Stimulated activated CD8-positive, alpha-beta memory T cell treated with anti-CD3 and anti-CD28 coated beads, Interleukin-4, amount 100 ng/mL, for 48 hours (primary cell): Measurements from ENCODE around the gene COL4A5.
"Not testable (repeated sequence)": the region's sequence is repeated elsewhere in the genome, so short reads cannot be mapped to it uniquely, and the experiment has no call there.

Source experiments
- DNase-seq: peaks from one replicate; pipeline ENCODE4 v3.0.0-alpha.2; 2020

The COL4A5 gene

DNA sequence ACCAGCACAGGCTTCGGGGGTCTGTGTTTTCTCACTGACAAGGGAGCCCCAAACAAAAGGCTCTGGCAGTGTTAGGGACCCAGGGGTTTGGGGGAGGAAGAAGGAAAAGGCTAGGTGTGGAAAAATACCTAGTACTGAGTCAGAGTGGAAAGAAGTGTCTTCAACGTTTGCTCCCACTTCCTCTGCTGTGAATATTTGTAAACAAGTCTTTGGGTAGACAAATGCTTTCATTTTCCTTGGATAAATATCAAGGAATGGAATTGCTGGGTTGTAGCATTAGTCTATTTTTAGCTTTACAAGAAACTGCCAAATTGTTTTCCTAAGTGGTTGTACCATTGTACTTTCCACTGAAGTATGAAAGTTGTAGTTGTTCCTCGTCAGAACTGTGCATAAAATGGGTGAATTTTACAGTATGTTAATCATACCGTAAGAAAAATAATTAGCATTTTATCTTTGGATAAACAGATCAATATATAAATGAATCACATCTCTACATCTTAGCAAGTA lies 17.4 kb downstream of the COL4A5 start:
- DNase-seq: no peak

DNA sequence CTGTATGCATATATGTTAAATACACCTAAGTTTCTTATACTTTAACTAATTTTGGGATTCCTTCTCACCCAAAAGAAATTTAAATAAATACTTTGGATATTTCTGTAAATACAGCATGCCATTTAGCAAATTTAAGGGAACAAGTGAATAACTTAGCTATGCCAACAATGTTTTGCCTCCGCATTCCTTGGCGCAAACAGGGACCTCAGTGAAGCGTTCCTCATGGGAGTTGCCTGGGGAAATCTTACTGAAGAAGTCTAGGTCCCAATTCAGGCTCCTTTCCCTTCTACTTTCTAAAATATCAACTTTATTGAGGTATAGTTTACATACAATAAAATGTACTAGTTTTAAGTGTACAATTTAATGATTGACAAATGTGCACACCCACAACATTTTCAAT lies 25.0 kb downstream of the COL4A5 start:
- no peak for DNase-seq

DNA sequence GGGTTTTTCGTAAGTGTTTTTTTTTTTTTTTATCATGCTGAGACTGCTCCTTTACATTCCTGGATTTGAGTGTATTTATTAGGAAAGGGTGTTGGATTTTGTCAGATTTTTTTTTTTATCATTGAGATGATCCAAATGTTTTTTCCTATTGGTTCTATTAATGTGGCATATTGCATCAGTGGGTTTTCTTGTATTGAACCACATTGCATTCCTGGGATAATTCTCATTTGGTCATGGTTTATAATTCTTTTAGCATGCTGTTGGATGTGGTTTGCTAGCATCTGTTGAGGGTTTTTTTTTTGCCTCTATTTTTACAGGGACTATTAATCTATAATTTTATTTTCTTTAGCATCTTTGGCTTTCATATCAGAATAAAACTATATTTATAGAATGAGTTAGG lies 28.8 kb downstream of the COL4A5 start:
- no peak for DNase-seq

DNA sequence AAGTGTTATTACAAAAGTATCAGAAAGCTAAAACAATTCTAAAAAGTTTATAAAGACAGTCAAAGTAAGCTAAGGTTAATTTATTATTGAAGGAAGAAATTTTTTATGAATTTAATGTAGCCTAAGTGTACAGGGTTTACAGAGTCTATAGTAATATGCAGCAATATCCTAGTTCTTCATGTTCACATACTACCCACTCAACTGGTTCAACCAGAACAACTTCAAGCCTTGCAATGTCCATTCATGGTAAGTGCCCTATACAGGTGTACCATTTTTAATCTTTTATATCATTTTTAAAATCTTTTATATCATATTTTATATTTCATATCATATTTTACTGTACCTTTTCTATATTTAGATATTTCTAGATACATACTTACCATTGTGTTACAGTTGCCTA lies 34.3 kb downstream of the COL4A5 start:
- no peak for DNase-seq

DNA sequence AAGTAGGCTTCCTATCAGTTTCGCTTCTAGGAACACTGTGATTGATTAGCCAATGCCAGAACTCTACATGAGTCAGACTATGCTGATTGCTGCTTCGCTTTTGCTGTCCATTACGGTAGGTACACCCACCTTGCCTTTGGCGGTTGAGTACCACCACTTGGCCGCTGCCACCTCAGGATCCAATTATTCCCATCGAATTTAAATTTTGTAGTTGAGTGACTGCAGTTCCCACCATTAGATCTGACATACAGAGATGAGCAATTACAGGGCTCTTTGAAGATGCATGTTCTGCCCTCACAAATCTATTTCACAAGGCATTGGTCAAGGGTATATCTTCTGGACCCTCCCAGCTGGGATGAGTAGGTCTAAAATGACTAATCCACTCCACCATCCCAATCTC lies 41.9 kb downstream of the COL4A5 start:
- DNase-seq: not testable (repeated sequence)

DNA sequence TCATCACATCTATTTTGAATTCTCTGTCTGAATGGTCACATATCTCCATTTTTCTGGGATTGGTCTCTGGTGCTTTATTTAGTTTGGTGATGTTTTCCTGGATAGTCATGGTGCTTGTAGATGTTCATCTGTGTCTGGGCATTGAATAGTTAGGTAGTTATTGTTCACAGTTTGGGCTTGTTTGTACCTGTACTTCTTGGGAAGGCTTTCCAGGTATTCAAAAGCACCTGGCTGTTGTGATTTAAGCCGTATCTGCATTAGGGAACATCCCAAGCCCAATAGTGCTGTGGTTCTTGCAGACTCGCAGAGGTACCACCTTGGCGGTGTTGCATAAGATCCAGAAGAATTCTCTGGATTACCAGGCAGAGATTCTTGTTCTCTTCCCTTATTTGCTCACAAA lies 44.6 kb downstream of the COL4A5 start:
- no peak for DNase-seq

DNA sequence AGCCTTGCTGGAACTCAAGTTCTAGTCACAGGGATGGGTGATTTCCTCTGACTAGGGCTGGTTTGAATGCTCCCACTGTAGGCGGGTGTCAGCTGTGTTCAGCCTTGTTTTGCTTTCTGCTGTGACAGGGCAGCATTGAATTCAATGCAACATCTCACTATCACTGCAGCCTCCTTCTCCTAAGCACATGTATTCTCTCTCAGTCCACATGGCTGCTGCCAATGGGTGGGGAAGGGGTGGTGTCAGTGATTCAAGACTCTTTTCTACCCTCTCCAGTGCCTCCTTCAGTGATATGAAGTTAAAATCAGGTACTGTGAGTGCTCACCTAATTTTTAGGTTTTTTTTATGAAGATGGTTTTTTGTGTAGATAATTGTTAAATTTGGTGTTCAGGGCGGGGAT lies 46.3 kb downstream of the COL4A5 start:
- no peak for DNase-seq

DNA sequence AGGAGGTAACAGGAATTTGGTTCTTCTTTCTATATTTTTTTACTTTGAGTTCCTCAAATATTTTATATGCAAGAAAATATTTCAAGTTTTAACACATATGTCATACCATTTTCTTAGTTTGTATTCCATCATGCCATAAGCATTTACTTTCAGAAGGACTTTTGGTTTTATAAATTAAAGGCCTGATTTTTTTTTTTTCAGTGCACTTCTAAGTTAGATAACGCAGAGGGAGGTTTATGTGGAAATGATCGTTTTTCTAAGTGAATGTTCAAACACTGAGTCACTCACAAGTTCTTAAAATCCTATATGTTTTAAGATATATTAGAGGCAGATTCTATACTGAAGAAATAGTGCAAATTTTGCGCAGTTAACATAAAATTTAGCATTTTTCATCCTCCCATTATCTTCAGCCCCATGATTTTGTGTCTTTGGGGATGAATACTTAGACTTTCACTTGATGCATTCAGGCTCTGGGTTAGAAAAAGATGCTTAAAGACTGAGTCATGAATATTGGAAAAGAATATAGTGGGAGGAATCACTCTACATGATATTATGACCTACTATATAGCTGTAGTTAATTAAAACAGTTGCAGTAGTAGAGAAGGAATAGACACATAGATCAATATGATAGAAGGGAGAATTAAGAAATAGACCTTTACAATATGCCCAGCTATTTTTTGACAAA lies 54.9 kb downstream of the COL4A5 start:
- no peak for DNase-seq

DNA sequence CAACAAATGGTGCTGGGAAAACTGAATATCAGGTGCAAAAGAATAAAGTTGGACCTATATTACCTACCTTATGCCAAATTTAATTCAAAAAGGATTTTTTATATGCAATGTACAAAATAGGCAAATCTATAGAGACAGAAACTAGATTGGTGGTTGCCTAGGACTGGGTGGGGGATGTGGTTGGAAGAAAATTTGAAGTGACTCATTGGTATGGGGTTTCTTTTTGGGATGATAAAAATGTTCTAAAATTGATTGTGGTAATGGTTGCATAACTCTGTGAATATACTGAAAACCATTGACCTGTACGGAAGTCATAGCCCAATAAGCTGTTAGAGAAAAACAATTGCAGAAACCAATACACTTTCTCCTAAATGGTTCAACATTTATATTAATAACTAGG lies 72.1 kb downstream of the COL4A5 start:
- no peak for DNase-seq

DNA sequence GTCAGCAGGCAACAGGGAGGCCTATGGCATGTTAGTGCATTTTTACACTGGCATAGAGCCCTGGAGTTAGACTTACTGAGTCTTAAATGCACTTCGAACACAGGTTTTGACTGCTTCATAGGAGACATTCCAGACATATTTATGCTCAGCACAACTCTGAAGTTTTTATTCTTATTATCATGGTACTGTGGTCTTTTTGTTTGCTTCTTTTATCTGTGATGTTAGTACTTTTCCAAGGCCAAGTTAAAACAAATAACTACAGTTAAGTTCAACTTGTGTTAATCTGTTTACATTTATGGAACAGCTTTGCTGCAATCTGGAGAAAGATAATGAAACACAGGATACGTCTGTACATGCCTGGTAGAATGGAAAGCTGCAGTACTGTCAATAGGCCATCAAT lies 76.5 kb downstream of the COL4A5 start:
- DNase-seq: no peak

DNA sequence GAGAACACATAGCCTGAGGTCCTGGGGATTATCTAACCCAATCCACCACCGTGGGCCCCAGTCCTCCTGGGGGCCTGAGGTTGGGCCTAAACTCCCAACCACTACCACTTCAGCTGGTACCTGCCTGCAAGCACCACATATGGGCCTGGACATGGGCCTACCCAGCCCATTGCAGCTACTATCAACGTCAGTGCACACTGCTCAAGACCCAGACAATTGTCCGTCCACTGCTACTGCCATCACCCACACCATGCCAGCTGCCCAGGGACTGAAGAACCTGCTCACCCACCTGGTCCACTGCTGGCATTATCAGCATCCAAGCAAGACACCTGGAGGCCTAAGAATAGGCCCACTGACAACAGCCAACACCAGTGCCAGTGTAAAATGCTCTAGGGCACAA lies 88.1 kb downstream of the COL4A5 start:
- DNase-seq: no peak

DNA sequence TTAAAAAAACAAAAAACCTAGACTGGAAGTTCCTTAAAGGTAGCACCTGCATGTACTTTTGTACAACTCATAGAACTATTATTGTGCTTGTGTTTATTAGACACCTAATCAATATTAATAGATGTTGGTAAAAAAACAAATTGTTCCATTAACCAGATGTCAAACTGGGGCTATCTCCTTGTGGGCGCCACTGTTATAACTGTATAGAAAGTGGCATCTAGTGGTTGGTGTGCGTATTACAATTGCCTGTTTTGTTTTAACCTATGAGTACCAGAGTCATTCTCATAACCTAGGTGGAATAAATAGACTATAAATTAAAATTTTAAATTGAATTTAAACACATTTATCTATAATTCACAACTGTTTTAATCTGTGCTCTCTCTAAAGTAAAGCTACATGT lies 97.4 kb downstream of the COL4A5 start:
- no peak for DNase-seq

DNA sequence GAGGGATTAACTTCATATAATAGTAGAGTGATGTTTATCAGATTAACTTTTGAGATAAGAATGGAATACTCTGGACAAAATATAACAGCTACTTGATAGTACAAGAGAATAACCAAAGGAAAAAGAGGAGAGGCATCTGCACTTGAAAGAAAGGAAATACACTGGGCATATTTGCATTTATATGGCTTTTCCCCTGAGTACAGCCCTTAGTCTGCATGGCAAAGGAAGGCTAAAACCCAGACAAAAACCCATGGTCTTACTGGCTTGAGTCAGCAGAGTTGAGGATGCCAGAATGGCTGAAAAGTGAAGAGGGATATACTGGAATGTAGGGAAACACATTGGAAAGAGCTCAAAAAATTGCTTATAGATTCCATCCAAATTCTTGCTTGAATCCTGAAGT lies 101.6 kb downstream of the COL4A5 start:
- DNase-seq: no peak

DNA sequence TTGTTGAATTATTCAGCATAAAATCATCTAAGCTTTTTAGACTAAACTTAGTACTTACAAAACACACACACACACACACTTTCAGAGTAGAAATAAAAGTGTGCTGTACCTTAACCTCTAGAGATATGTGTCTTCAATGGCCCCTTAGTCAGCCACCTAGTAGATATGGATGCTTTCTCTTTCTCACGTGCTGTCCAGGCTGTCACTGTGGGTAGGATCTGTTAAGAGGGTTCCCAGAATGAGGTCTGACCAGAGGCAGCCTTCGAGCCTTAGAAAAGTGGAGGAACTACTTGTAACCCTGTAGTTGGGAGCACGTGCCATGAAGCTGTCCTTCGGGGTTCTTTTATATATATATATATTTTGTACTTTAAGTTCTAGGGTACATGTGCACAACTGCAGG lies 117.9 kb downstream of the COL4A5 start:
- DNase-seq: no peak

DNA sequence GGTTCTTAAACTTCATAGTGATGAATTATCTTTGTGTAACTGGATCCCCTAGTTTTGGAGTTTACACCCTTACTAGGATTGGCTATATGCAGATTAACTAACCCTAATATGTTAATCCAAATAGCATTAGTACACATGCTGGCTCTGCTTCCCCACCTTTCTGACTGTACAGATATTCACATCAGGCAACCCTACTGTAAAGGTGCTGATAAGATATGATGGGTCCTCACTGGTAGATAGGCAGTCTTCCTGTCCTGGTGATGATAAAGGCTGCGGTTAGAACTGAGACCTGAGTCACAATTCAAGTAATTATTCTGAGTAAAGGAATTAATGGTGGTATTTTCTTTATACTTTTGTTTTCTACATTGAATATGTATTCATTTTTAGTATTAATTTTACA lies 118.6 kb downstream of the COL4A5 start:
- no peak for DNase-seq

DNA sequence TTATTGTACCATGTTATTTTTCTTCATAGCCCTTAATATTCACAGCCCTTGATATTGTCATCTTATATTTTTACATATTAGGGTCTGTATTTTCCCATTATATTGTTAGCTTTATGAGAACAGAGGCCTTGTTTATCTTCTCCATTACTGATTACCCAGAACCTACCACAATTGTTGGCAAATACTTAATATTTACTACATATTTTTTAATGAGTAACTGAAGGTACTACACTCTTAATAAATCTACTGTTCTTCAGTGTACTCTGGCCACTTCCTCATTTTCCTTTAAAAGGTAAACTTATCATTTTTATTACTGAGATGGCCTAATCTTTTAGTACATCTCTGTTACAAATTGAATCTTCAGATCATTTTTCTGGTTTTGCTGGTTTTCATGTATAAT lies 133.5 kb downstream of the COL4A5 start:
- no peak for DNase-seq

DNA sequence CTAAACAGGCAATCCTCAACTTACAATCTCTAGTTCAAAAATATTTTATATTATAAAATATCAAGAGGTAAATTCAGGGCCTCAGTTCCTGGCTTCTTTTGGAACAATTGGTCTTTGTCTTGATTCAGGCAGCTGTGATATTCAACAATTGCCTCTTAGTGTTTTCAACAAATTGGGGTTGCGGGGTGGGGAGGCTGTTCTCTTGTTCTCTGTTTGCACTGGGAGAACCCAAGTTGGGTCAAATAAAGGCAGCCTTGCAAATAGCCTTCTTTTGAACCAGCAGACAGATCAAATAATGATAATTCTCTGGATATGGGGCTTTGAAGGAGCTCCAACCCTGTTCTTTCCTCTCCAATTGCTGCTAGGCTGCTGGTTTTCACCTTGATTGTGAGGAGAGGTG lies 142.5 kb downstream of the COL4A5 start:
- no peak for DNase-seq

DNA sequence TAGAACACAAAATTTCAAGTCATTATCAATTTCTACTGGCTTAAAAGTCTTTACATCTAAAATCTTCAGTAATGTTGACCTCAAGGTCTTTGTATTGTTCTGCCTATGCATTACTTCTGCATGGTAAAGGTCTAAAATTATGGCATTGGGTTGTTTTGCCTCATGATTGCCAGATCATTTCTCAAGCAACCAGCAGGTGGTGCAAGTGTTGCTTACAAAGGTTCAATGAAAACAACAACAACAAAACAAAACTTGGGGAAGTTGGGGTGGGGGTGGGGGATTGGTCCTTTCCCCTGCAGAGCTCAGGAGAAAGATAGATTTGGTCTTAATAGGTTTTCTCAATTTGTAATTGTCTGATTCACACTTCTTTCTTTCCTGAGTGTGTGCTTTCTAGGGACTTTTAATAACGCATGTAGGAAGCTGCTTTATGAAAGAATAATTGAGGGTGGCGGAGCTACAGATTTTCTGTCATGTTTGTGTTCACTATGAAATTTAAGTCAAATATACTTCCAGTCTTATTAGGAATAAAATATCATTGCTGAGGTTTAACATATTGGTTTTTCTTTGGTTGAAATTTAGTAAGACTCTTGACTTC lies 145.1 kb downstream of the COL4A5 start:
- DNase-seq: no peak

DNA sequence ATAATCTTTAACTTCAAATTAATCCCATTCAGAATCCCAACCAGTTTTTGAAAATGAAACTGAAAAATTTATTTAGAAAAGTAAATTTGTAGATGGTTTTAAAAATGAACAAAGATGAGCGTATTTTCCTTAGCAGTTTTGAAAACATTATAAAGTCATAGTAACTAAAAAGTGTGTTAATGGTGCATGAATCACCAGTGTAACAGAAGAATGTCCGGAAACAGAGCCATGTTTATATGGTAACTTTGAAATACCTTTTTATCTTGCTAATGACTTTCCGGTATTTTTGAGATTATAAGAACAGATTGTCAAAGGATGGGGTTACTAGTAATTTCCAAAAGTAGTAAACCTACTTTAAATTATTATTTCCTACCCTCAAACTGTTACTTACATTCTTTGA lies 150.9 kb downstream of the COL4A5 start:
- no peak for DNase-seq

DNA sequence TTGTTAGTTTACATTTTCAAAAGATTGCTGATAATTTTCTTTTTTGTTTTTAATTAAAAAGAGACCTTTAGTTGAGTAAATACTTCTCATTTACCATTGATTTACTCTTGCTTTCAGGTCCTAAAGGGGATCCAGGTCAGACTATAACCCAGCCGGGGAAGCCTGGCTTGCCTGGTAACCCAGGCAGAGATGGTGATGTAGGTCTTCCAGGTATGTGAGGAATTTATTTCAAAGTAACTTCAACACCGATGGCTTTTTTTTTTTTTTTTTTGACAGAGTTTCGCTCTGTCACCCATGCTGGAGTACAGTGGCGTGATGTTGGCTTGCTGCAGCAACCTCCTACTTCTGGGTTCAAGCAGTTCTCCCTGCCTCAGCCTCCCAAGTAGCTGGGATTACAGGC lies 161.6 kb downstream of the COL4A5 start:
- no peak for DNase-seq

DNA sequence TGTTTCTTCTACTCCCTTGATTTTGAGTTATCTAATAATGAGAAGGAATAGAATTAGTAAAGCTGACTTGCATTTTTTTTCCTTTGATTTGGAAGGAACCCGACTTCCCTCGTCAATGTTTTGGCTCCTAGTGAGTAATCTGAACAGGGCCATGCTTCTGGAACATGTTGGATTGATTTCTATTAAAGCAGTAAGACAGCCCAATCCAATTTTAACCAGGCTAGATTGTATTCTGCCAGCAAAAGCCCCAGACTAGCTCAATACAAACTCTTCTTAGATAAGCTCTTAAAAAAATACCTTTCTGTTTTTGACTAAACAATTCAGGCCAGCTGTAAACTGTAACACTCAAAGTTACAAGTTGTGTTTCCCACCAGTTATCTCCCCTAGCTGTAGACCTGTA lies 170.5 kb downstream of the COL4A5 start:
- DNase-seq: no peak

DNA sequence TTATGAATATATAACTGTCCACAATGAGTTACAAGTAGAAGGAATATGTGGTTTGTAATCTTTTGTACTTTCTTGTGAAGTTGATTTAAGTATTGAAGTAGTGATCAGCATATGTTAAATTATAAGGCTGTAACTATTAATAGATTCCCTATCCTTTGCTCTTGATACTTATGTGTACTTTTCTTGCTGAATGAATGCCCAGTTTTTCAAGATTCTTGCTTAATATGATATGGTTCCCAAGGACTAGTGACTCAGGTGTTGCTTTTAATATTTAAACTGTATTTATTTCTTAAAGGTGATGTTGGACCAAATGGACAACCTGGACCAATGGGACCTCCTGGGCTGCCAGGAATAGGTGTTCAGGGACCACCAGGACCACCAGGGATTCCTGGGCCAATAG lies 175.0 kb downstream of the COL4A5 start:
- DNase-seq: no peak

DNA sequence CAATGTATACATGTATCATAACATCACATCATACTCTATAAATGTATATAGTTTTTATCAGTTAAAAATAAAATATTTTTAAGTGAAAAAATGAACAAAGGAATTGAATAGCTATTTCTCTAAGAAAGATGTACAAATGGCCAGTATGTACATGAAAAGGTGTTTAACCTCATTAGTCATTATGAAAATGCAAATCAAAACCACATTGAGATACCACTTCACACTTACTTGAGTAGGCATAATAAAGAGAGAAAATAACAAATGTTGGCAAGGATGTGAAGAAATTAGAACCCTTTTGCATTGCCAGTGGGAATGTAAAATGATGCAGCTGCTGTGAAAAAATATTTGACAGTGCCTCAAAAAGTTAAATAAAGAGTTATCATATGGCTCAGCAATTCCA lies 201.2 kb downstream of the COL4A5 start:
- DNase-seq: no peak

DNA sequence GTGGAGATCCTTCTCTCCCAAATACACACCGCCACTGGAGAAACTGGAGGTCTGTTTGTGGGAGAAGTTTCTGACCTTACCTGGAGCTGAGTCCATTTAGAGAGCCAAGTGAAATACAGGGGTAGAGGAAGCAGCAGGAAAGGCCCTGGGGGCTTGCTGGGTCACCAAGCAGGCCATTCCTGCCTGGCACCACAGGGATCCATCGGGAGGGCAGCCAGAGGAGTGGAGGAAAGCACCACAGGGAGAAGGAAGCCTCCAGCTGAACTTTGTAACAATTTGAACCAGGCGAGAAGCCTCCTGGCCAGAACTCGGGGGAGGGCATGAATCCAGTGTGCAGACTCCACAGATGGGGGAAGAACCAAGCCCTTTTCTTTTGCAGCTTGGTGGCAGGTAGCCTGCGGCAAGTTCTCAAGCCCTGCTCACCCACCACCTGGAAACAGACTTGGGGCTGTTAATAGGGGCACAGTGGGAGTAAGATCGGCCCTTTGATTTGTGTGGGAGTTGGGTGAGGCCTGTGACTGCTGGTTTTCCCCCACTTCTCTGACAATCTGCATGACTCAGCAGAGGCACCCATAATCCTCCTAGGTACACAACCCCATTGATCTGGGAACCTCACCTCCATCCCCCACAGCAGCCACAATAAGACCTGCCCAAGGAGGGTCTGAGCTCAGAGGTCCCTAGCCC lies 202.1 kb downstream of the COL4A5 start:
- no peak for DNase-seq

DNA sequence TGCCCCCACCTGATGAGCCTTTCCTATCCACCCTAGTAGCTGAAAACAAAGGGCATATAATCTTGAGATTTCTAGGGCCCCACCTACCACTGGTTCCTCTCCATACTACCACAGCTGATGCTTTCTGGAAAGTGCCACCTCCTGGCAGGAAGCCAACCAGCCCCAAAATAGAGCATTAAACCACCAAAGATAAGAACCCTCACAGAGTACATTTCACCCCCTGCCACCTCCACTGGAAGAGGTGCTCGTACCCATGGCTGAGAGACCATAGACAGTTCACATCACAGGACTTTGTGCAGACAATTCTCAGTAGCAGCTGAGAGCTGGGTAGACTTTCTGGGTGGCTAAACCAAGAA lies 202.6 kb downstream of the COL4A5 start:
- no peak for DNase-seq
